Retinal pigment epithelial cell (primary cell): ENCODE data around the gene GNAZ.

Experiments used
- DNase-seq: peaks from one replicate; pipeline ENCODE4 v3.0.0-alpha.2; 2010; ENCODE audit warnings: low read depth
- H3K4me3 ChIP-seq: 2 replicates; pipeline ENCODE4 v1.5.1; 2011; ENCODE audit warnings: mild to moderate bottlenecking, low read length, control low read depth, moderate library complexity
- CTCF ChIP-seq: conservative IDR thresholded peaks from 2 replicates; pipeline ENCODE4 v1.5.1; 2011; ENCODE audit warnings: low read depth, low read length, control low read depth, inconsistent platforms

Gene GNAZ

GRCh38 chr22:23137468-23137867, 67.1 kb downstream of the GNAZ start:
- TF ChIP-seq CTCF: no peak
- no peak for DNase-seq
- H3K4me3 ChIP-seq: no peak overlapping the region

- H3K4me3 ChIP-seq: no peak overlapping the region
- DNase-seq: no peak
- no peak for TF ChIP-seq CTCF
Observed at GRCh38 chr22:23137905-23138561, 67.7 kb downstream of the GNAZ start.

DNA sequence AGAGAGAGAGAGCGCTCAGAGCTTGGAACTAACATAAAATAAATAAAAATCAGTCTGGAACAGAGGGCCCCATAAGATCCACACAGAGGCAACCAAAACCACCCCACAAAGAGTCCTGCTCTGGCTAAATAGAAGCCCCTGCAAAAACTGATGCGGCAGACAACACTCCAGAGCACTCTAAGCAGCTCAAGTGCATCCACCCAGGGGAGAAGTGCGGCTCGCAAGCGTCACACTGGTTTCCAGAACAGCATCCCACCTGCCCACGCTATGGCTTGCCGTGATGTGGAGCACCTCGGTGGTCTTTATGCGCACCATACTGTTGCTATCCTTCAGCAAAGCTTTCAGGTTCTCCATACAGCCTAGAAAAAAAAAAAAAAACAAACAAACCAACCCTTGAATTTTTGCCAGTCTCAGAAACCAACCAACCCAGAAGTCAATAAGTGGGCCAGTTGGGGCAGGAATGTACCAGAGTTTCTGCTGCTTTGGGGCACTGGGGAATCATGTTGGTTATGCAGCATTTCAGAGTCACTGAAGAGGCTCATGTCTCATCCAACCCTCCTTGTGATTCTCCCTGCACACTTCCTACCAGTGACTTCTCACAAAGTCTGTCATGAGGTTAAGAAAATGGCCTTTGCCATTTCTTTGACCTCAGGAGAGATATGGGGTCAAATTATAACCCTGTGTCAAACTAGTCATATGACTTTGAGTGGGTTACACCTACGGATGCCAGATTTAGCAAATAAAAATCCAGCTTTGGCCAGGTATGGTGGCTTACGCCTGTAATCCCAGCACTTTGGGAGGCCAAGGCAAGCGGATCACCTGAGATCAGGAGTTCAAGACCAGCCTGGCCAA, 68.5 kb downstream of the GNAZ start:
- H3K4me3 ChIP-seq: no peak overlapping the region
- no peak for TF ChIP-seq CTCF
- DNase-seq: no peak

DNA sequence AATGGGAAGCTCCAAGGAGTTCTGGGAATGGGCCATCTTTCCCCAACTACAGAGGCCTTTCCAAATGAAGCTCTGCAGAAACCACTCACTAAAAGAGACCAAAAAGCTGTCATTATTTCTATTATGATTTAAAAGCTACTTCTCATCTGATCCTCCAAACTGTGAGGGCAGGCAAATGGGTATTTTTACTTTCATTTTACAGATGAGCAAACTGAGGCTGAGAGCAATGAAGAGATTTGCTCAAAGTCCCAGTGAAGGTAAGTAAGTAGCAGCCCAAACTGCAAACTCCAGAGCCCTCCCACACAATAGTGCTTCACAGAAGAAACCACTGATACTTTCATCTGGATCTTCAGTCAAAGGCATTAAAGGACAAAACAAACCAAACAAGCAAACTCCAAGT, 70.1 kb downstream of the GNAZ start:
- no peak for TF ChIP-seq CTCF
- H3K4me3 ChIP-seq: no peak overlapping the region
- DNase-seq: no peak

DNA sequence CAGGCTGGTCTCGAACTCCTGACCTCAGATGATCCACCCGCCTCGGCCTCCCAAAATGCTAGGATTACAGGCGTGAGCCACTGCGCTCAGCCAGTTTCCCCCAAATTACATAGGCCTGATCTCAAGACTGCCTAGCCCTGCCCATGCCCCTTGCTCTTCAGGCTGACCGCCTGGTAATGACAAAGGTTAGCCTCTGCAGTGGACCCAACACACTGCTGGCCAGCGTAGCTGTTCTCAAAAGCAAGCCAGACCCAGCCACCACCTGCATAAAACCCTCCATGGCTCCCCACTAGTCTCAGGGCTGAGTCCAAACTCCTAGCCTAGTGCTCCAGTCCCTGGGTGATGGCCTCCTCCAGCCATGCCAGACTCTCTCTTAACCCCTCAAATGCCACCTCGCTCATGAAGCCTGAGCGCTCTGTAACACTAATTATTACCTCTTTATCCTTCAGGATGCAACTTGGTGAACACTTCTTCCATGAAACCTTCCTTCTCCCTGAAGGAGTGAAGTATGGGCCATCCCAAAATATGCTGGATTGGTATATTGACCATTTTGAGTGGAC, 72.3 kb downstream of the GNAZ start:
- TF ChIP-seq CTCF: no peak
- H3K4me3 ChIP-seq: no peak overlapping the region
- no peak for DNase-seq

GRCh38 chr22:23143119-23143518, 72.8 kb downstream of the GNAZ start:
- H3K4me3 ChIP-seq: no peak overlapping the region
- no peak for DNase-seq
- no peak for TF ChIP-seq CTCF
